ENCODE data around the gene BTN2A1.

- TF ChIP-seq, protein P1, sequence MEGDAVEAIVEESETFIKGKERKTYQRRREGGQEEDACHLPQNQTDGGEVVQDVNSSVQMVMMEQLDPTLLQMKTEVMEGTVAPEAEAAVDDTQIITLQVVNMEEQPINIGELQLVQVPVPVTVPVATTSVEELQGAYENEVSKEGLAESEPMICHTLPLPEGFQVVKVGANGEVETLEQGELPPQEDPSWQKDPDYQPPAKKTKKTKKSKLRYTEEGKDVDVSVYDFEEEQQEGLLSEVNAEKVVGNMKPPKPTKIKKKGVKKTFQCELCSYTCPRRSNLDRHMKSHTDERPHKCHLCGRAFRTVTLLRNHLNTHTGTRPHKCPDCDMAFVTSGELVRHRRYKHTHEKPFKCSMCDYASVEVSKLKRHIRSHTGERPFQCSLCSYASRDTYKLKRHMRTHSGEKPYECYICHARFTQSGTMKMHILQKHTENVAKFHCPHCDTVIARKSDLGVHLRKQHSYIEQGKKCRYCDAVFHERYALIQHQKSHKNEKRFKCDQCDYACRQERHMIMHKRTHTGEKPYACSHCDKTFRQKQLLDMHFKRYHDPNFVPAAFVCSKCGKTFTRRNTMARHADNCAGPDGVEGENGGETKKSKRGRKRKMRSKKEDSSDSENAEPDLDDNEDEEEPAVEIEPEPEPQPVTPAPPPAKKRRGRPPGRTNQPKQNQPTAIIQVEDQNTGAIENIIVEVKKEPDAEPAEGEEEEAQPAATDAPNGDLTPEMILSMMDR (IDR thresholded peaks at IDR 0.05): no peak
- no peak for TF ChIP-seq POLR2A (IDR thresholded peaks at IDR 0.05)
Measured at GRCh38 chr6:26495281-26495680, 37.5 kb downstream of the BTN2A1 start.
